HG03025 (cell line): ENCODE results near the gene TRO.

Source experiments
- ATAC-seq: cut with Tn5 transposase; IDR thresholded peaks from one replicate; pipeline ENCODE4 v1.9.1; 2021; ENCODE audit warnings: mild to moderate bottlenecking, moderate library complexity; ENCODE audit not compliant: unreplicated experiment, low FRiP score

Gene TRO

GRCh38 chrX:54920610-54921426, at the start of gene TRO:
Gene TRO (plus strand): TSS chrX:54920824. CDS start chrX:54922247, 1,423 bp downstream.
- no peak for ATAC-seq

- ATAC-seq, result no peak
Observed at GRCh38 chrX:54885740-54886139, 34.9 kb upstream of the TRO start.

- no peak for ATAC-seq
Observed at GRCh38 chrX:54891573-54891972, 29.1 kb upstream of the TRO start.

- no peak for ATAC-seq
Observed at GRCh38 chrX:54894159-54894558, 26.5 kb upstream of the TRO start.

GRCh38 chrX:54909941-54910340, 10.7 kb upstream of the TRO start:
- no peak for ATAC-seq

- ATAC-seq, result no peak
Observed at GRCh38 chrX:54921427-54922021, 900 bp downstream of the TRO start.

- no peak for ATAC-seq
Observed at GRCh38 chrX:54922547-54922946, 1.9 kb downstream of the TRO start.

GRCh38 chrX:54923376-54923775, 2.8 kb downstream of the TRO start:
- no peak for ATAC-seq

GRCh38 chrX:54926978-54927377, 6.4 kb downstream of the TRO start:
- no peak for ATAC-seq

GRCh38 chrX:54928876-54929275, 8.3 kb downstream of the TRO start:
- ATAC-seq, result no peak

- no peak for ATAC-seq
Observed at GRCh38 chrX:54930291-54931049, 9.8 kb downstream of the TRO start.

- no peak for ATAC-seq
Observed at GRCh38 chrX:54931107-54931506, 10.5 kb downstream of the TRO start.

- no peak for ATAC-seq
Observed at GRCh38 chrX:54933150-54933826, 12.7 kb downstream of the TRO start.

GRCh38 chrX:54934058-54934457, 13.4 kb downstream of the TRO start:
- ATAC-seq, result no peak

GRCh38 chrX:54934890-54935289, 14.3 kb downstream of the TRO start:
- ATAC-seq, result no peak

- ATAC-seq, result no peak
Observed at GRCh38 chrX:54935306-54935705, 14.7 kb downstream of the TRO start.

GRCh38 chrX:54937416-54937815, 16.8 kb downstream of the TRO start:
- no peak for ATAC-seq

- no peak for ATAC-seq
Observed at GRCh38 chrX:54944816-54945215, 24.2 kb downstream of the TRO start.

GRCh38 chrX:54945224-54945623, 24.6 kb downstream of the TRO start:
- no peak for ATAC-seq

GRCh38 chrX:54950730-54951375, 30.2 kb downstream of the TRO start:
- ATAC-seq, result no peak
